GM21723 (cell line): ENCODE results near the gene SFXN1.

Source experiments
- ATAC-seq: cut with Tn5 transposase; IDR thresholded peaks from one replicate; pipeline ENCODE4 v1.9.1; 2021; ENCODE audit warnings: mild to moderate bottlenecking, moderate library complexity; ENCODE audit not compliant: unreplicated experiment

SFXN1 gene

GRCh38 chr5:175569701-175570100, 91.3 kb downstream of the SFXN1 start:
- ATAC-seq, result no peak

DNA sequence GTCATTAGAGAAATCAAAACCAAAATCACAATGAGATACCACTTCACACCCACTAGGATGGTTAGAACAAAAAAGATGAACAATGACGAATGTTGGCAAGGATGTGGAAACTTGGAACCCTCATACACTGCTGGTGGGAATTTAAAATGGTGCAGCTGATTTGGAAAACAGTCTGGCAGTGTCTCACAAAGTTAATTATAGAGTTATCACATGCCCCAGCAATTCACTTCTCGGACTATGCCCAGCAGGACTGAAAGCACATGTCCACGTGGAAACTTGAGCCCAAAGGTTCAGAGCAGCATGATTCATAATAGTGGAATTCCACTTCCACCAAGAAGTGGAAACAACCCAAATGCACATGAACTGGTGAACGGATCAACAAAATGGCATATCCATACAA, 94.5 kb downstream of the SFXN1 start:
- no peak for ATAC-seq

- no peak for ATAC-seq
These were observed 95.3 kb downstream of the SFXN1 start for GRCh38 chr5:175573493-175574269.

GRCh38 chr5:175575301-175575700, 96.9 kb downstream of the SFXN1 start:
- no peak for ATAC-seq

DNA sequence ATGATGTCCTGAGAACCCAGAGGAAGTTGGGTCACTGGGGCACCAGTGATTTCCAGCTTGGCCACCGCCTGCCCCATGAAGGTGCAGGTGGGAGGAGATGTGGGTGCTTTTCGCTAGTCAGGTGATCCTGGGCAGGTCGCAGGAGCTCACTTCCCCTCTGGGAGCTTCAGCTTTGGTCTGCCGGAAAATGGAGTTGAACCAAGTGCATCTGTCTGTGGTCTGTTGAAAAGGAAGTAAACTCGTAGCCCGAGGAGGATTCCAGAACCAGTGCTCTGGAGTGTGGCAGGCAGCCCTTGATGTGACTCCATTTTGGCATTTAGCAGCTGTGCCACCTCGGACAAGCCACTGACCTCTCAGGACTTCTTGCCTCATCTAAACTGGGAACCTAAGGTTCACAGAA, 97.7 kb downstream of the SFXN1 start:
- no peak for ATAC-seq

DNA sequence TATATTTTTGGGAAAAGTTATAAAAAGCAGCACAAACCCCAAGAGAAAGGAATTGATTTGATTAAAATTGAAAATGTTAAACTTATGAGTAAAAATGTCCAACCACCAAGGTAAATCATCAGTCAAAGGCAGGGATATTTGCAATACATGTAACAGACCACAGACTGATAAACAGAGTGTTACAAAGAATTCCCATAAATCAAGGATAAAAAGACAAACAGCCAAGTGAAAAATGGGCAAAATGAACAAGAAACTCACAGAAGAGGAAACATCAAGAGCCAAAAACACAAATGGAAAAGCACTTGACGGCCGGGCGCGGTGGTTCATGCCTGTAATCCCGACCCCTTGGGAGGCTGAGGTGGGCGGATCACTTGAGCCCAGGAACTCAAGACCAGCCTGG, 98.2 kb downstream of the SFXN1 start:
- no peak for ATAC-seq
